ENCODE measurements around the gene ACSS1.
A peak's percentile ranks its signal among the peaks of the same experiment; 100 is the strongest.

Gene ACSS1

DNA sequence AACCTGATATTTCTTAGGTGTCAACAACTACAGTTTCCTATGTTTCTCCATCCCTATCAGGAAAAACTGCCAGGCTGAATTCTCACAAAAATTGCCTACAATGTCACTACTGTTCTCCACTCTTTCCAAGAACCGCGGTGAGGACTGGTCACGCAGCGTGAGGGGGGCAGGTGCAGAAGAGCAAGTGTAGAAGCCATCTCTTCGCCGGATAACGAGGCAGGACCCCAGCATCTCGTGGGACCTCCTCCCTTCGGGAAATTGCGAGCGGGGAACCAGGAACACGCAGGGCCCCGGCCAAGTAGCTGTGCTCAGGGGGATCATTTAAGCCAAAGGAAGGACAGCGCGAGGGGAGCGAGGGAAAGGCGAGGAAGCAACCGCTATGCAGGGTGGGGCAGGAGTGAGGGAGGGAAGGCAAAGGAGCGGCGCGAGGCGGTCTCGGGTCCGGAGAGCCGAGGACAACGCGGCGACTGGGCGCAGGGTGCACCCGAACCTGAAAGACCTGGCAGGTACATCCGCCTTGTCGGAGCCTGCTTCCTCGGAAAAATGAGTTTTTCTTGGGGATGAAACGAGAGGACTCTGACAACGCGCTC, 65.9 kb downstream of the ACSS1 start:
- TF ChIP-seq EZH2 (IDR thresholded peaks at IDR 0.05) (no peak), POLR2AphosphoS5 (IDR thresholded peaks at IDR 0.05; ENCODE audit: borderline replicate concordance, low read depth, low read length) (no peak), FOXP2 (optimal IDR thresholded peaks at IDR 0.05; ENCODE audit: control extremely low read depth, extremely low read length, insufficient read depth) (no peak)
- peak overlapping the region; percentile 80 for H3K9ac ChIP-seq (ENCODE audit: insufficient read length)
- peak overlapping the region; percentile 91 for H3K4me3 ChIP-seq
- no peak overlapping the region for H3K27ac ChIP-seq
- H3K9me3 ChIP-seq (ENCODE audit: low read depth, low read length): no peaks in the 10 kb centered on the region
- no peak for DNase-seq (ENCODE audit: low read depth, low spot score)
- no peaks in the 10 kb centered on the region for H3K36me3 ChIP-seq (ENCODE audit: insufficient read depth, low read length)

DNA sequence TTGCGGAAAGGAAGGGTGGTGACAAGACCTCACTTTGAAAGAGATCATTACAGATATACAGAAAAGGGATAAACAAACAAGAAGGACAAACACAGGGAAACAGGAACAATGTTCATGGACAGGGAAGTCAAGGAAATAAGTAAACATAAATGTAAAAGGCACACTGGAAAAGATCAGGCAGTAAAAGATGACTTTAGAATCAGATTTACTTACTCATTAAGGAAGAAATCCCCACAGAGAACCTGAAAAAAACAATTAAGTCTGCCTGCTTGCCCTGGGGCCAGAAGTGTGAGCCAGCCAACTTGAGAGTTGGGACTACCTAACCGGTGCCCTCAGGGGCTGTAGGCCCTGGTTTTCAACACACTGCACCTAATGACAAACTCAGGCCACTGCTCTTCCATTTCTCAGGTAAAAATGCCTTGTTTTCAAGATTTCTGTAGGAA, 67.1 kb downstream of the ACSS1 start:
- Histone ChIP-seq H3K4me3 (peak overlapping the region; percentile 91), H3K36me3 (ENCODE audit: insufficient read depth, low read length) (no peaks in the 10 kb centered on the region), H3K9ac (ENCODE audit: insufficient read length) (no peak overlapping the region), H3K9me3 (ENCODE audit: low read depth, low read length) (no peaks in the 10 kb centered on the region), H3K27ac (no peak overlapping the region)
- DNase-seq (ENCODE audit: low read depth, low spot score): no peak
- TF ChIP-seq POLR2AphosphoS5 (IDR thresholded peaks at IDR 0.05; ENCODE audit: borderline replicate concordance, low read depth, low read length): no peak
- TF ChIP-seq FOXP2 (optimal IDR thresholded peaks at IDR 0.05; ENCODE audit: control extremely low read depth, extremely low read length, insufficient read depth): no peak
- TF ChIP-seq EZH2 (IDR thresholded peaks at IDR 0.05): no peak

DNA sequence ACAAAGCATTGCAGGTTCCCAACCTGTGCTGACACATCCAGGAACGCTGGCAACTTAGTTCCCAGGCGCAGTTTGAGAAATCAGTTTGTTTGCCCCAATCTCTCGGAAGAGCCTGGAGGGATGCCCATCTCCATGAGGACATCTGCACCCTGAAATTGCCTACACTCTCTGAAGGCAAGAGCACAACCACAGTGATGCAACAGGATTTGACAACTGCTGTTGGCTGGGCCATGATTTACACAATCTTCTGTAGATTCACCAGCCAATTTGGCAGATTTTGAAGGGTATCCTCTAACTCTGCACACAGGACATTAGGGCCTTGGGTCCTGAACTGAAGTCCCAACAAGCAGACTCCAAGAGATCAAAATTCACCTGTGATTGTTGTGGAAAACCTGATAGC, 68.8 kb downstream of the ACSS1 start:
- H3K4me3 ChIP-seq: no peak overlapping the region
- H3K9me3 ChIP-seq (ENCODE audit: low read depth, low read length): no peaks in the 10 kb centered on the region
- no peak for DNase-seq (ENCODE audit: low read depth, low spot score)
- H3K27ac ChIP-seq: no peak overlapping the region
- H3K36me3 ChIP-seq (ENCODE audit: insufficient read depth, low read length): no peaks in the 10 kb centered on the region
- TF ChIP-seq EZH2 (IDR thresholded peaks at IDR 0.05) (no peak), POLR2AphosphoS5 (IDR thresholded peaks at IDR 0.05; ENCODE audit: borderline replicate concordance, low read depth, low read length) (no peak), FOXP2 (optimal IDR thresholded peaks at IDR 0.05; ENCODE audit: control extremely low read depth, extremely low read length, insufficient read depth) (no peak)
- no peak overlapping the region for H3K9ac ChIP-seq (ENCODE audit: insufficient read length)

- Histone ChIP-seq H3K27ac (no peak overlapping the region), H3K9me3 (ENCODE audit: low read depth, low read length) (no peaks in the 10 kb centered on the region), H3K9ac (ENCODE audit: insufficient read length) (no peak overlapping the region), H3K36me3 (ENCODE audit: insufficient read depth, low read length) (no peaks in the 10 kb centered on the region), H3K4me3 (no peak overlapping the region)
- no peak for TF ChIP-seq FOXP2 (optimal IDR thresholded peaks at IDR 0.05; ENCODE audit: control extremely low read depth, extremely low read length, insufficient read depth)
- TF ChIP-seq EZH2 (IDR thresholded peaks at IDR 0.05): no peak
- TF ChIP-seq POLR2AphosphoS5 (IDR thresholded peaks at IDR 0.05; ENCODE audit: borderline replicate concordance, low read depth, low read length): no peak
- DNase-seq (ENCODE audit: low read depth, low spot score): no peak
These were observed 69.8 kb downstream of the ACSS1 start for GRCh38 chr20:24987873-24988835.

DNA sequence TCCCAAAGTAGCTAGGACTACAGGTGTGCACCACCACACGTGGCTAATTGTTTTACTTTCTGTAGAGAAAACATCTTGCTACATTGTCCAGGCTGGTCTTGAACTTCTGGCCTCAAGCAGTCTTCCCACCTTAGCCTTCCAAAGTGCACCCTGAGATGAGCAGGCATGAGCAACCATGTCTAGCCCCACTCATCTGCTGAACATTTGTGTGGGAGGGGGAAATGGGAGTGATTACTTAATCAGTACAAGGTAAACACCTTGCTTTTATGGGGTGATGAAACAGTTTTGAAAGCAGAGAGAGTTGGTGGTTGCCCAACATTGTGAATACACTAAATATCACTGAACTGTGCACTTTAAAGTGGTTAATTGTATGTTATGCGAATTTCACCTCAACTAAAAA, 70.7 kb downstream of the ACSS1 start:
- no peak for DNase-seq (ENCODE audit: low read depth, low spot score)
- Histone ChIP-seq H3K9ac (ENCODE audit: insufficient read length) (no peak overlapping the region), H3K4me3 (no peak overlapping the region), H3K36me3 (ENCODE audit: insufficient read depth, low read length) (0 out of 2 replicates have a peak, but pooled peaks cover 4% of the 10 kb centered on the region), H3K9me3 (ENCODE audit: low read depth, low read length) (no peaks in the 10 kb centered on the region), H3K27ac (no peak overlapping the region)
- TF ChIP-seq POLR2AphosphoS5 (IDR thresholded peaks at IDR 0.05; ENCODE audit: borderline replicate concordance, low read depth, low read length): no peak
- TF ChIP-seq EZH2 (IDR thresholded peaks at IDR 0.05): no peak
- no peak for TF ChIP-seq FOXP2 (optimal IDR thresholded peaks at IDR 0.05; ENCODE audit: control extremely low read depth, extremely low read length, insufficient read depth)

GRCh38 chr20:24986436-24987015, 71.4 kb downstream of the ACSS1 start:
- Histone ChIP-seq H3K4me3 (no peak overlapping the region), H3K27ac (no peak overlapping the region), H3K9me3 (ENCODE audit: low read depth, low read length) (no peaks in the 10 kb centered on the region), H3K9ac (ENCODE audit: insufficient read length) (no peak overlapping the region), H3K36me3 (ENCODE audit: insufficient read depth, low read length) (peaks cover 4% of the 10 kb centered on the region; the same call in 1 of the 2 replicates)
- no peak for TF ChIP-seq POLR2AphosphoS5 (IDR thresholded peaks at IDR 0.05; ENCODE audit: borderline replicate concordance, low read depth, low read length)
- TF ChIP-seq FOXP2 (optimal IDR thresholded peaks at IDR 0.05; ENCODE audit: control extremely low read depth, extremely low read length, insufficient read depth): no peak
- no peak for TF ChIP-seq EZH2 (IDR thresholded peaks at IDR 0.05)
- DNase-seq (ENCODE audit: low read depth, low spot score): no peak

DNA sequence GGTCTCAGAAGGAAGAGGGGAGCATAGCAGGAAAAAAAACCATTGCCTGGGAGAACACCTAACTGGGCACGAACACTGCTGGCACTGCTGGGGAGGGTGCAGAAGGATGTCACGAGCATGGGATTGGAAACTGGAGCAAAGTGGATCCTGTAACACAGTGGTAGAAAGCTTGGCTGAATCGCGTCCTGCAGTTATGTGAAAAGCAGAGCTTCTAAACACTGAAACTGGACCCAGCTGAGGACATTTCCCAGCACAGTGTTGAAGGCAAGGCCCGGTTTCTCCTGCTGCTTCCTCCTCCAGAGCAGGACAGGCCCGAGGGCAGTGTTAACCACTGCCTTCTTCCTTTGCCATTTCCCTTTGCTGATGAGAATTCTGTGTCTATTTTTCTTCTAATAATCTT, 72.1 kb downstream of the ACSS1 start:
- DNase-seq (ENCODE audit: low read depth, low spot score): no peak
- peaks cover 11% of the 10 kb centered on the region; the same call in 1 of the 2 replicates for H3K36me3 ChIP-seq (ENCODE audit: insufficient read depth, low read length)
- no peak overlapping the region for H3K9ac ChIP-seq (ENCODE audit: insufficient read length)
- no peak overlapping the region for H3K27ac ChIP-seq
- H3K9me3 ChIP-seq (ENCODE audit: low read depth, low read length): no peaks in the 10 kb centered on the region
- no peak overlapping the region for H3K4me3 ChIP-seq
- no peak for TF ChIP-seq POLR2AphosphoS5 (IDR thresholded peaks at IDR 0.05; ENCODE audit: borderline replicate concordance, low read depth, low read length)
- TF ChIP-seq EZH2 (IDR thresholded peaks at IDR 0.05): no peak
- no peak for TF ChIP-seq FOXP2 (optimal IDR thresholded peaks at IDR 0.05; ENCODE audit: control extremely low read depth, extremely low read length, insufficient read depth)

Data from SK-N-MC (cell line).